ENCODE data around the gene PHYHD1. TPM values are rescaled to one million over a fixed set of nuclear protein-coding genes. Genes with fewer than 3 reads are reported as not detected.
A peak's percentile ranks its signal among the peaks of the same experiment; 100 is the strongest.

PHYHD1 gene
- total RNA-seq, 4 donors from 2014 or later, result 9.6 to 27.1 (median 25.4) TPM

DNA sequence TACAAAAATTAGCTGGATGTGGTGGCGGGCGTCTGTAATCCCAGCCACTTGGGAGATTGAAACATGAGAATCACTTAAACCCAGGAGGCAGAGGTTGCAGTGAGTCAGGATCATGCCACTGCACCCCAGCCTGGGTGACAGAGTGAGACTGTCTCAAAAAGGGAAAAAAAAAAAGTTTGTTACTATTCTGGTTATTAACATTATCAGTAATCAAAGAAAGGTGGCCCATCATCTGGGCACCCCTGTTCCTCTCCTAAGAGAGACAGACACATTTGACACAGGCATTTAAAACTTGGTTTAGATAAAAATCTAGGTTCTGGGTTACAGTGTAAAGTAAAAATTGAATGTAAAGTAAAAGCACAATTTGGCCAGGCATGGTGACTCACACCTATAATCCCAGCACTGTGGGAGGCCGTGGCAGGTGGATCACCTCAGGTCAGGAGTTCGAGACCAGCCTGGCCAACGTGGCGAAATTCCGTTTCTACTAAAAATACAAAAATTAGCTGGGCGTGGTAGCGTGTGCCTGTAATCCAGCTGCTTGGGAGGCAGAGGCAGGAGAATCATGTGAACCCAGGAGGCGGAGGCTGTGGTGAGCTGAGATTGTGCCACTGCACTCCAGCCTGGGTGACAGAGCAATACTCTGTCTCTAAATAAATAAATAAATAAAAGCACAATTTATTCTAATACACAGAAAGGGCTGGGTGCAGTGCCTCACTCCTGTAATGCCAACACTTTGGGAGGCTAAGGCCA is 16.7 kb upstream of the PHYHD1 start:
- no peak for ATAC-seq
- no peaks in the 10 kb centered on the region for H3K9me3 ChIP-seq
- peaks cover 0 to 39% (median 5%) of the 10 kb centered on the region in 3 donors for H3K4me1 ChIP-seq
- H3K27ac ChIP-seq, result peak overlapping the region in 2 of 4 donors; percentile 32 to 59
- H3K36me3 ChIP-seq, result peaks cover 0 to 47% of the 10 kb centered on the region in 2 donors
- H3K4me3 ChIP-seq, result no peak overlapping the region
- no peaks in the 10 kb centered on the region for H3K27me3 ChIP-seq
- TF ChIP-seq EP300 (IDR thresholded peaks at IDR 0.05), result no peak
- TF ChIP-seq POLR2AphosphoS5 (IDR thresholded peaks at IDR 0.05), result no peak
- no peak for TF ChIP-seq POLR2A (IDR thresholded peaks at IDR 0.05)
- TF ChIP-seq, protein P1, sequence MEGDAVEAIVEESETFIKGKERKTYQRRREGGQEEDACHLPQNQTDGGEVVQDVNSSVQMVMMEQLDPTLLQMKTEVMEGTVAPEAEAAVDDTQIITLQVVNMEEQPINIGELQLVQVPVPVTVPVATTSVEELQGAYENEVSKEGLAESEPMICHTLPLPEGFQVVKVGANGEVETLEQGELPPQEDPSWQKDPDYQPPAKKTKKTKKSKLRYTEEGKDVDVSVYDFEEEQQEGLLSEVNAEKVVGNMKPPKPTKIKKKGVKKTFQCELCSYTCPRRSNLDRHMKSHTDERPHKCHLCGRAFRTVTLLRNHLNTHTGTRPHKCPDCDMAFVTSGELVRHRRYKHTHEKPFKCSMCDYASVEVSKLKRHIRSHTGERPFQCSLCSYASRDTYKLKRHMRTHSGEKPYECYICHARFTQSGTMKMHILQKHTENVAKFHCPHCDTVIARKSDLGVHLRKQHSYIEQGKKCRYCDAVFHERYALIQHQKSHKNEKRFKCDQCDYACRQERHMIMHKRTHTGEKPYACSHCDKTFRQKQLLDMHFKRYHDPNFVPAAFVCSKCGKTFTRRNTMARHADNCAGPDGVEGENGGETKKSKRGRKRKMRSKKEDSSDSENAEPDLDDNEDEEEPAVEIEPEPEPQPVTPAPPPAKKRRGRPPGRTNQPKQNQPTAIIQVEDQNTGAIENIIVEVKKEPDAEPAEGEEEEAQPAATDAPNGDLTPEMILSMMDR (IDR thresholded peaks at IDR 0.05), result no peak
- WGBS, 2 donors (ENCODE audit: low coverage in 1 of 2), result 88 to 96% methylated on average over 5 to 8 of the region's 10 CpGs

DNA sequence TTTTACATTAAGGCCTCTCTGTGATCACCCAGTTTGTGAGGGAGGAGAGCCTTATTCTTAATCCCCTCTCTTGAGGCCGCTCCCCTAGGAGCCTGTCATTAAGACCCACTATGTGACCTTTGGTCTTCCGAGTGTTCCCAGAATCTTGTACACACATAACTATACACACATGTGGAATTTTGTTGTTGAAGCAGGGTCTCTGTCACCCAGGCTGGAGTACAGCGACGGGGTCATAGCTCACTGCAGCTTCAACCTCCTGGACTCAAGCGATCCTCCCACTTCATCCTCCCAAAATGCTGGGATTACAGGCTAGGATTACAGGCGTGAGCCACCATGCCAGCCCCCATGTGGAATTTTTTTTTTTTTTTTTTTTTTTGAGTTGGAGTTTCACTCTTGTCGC is 14.8 kb upstream of the PHYHD1 start:
- no peaks in the 10 kb centered on the region for H3K9me3 ChIP-seq
- ATAC-seq, result no peak
- WGBS, 2 donors (ENCODE audit: low coverage in 1 of 2), result 81 to 100% methylated on average over 1 to 6 of the region's 7 CpGs
- H3K27me3 ChIP-seq, result no peaks in the 10 kb centered on the region
- peak overlapping the region in 3 of 4 donors; percentile 8 to 31 (median 14) for H3K27ac ChIP-seq
- no peak for TF ChIP-seq POLR2AphosphoS5 (IDR thresholded peaks at IDR 0.05)
- TF ChIP-seq POLR2A (IDR thresholded peaks at IDR 0.05), result no peak
- TF ChIP-seq EP300 (IDR thresholded peaks at IDR 0.05), result no peak
- TF ChIP-seq, protein P1 (IDR thresholded peaks at IDR 0.05), result no peak
- H3K4me1 ChIP-seq, result peaks cover 0 to 46% (median 8%) of the 10 kb centered on the region in 3 donors
- peaks cover 0 to 54% of the 10 kb centered on the region in 2 donors for H3K36me3 ChIP-seq
- no peak overlapping the region for H3K4me3 ChIP-seq

DNA sequence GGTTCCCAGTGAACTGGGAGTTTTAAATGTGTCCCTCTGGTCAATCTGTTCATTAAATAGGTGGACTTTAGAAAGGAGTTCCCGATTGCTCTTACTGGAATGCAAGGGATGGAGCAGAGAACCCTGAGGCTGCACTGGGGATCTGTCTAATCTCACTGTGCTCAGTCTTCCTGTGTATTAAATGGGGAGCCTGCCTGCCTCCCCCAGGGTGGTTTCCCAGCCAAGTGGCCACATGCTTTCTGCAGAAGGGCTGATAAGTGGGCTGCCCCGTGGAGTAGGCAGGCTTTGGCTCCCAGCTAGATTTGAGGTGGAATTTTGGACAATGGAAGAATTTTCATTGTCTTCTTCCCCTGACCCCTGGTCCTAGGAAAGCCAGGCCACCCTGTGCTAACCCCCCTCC is 14.0 kb upstream of the PHYHD1 start:
- ATAC-seq, result no peak
- H3K4me1 ChIP-seq, result peaks cover 0 to 51% (median 16%) of the 10 kb centered on the region in 3 donors
- 15% methylated on average over 2 of the region's 2 CpGs; no CpG with 5 or more reads in 1 of the 2 donors for WGBS, 2 donors (ENCODE audit: low coverage in 1 of 2)
- H3K36me3 ChIP-seq, result peaks cover 0 to 48% of the 10 kb centered on the region in 2 donors
- no peak overlapping the region for H3K27ac ChIP-seq
- no peaks in the 10 kb centered on the region for H3K27me3 ChIP-seq
- no peak overlapping the region for H3K4me3 ChIP-seq
- TF ChIP-seq POLR2A (IDR thresholded peaks at IDR 0.05), result no peak
- TF ChIP-seq EP300 (IDR thresholded peaks at IDR 0.05), result no peak
- TF ChIP-seq, protein P1 (IDR thresholded peaks at IDR 0.05), result no peak
- TF ChIP-seq POLR2AphosphoS5 (IDR thresholded peaks at IDR 0.05), result no peak
- H3K9me3 ChIP-seq, result no peaks in the 10 kb centered on the region

DNA sequence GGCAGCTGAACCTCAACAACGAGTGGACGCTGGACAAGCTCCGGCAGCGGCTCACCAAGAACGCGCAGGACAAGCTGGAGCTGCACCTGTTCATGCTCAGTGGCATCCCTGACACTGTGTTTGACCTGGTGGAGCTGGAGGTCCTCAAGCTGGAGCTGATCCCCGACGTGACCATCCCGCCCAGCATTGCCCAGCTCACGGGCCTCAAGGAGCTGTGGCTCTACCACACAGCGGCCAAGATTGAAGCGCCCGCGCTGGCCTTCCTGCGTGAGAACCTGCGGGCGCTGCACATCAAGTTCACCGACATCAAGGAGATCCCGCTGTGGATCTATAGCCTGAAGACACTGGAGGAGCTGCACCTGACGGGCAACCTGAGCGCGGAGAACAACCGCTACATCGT is 12.4 kb upstream of the PHYHD1 start:
- 92% methylated on average over 7 of the region's 24 CpGs; no CpG with 5 or more reads in 1 of the 2 donors for WGBS, 2 donors (ENCODE audit: low coverage in 1 of 2)
- no peak for TF ChIP-seq POLR2A (IDR thresholded peaks at IDR 0.05)
- TF ChIP-seq POLR2AphosphoS5 (IDR thresholded peaks at IDR 0.05), result no peak
- no peak for TF ChIP-seq EP300 (IDR thresholded peaks at IDR 0.05)
- TF ChIP-seq, protein P1 (IDR thresholded peaks at IDR 0.05), result no peak
- Histone ChIP-seq H3K9me3 (no peaks in the 10 kb centered on the region), H3K4me1 (peaks cover 0 to 51% (median 31%) of the 10 kb centered on the region in 3 donors), H3K27ac (no peak overlapping the region), H3K27me3 (no peaks in the 10 kb centered on the region), H3K4me3 (no peak overlapping the region), H3K36me3 (peaks cover 0 to 45% of the 10 kb centered on the region in 2 donors)
- ATAC-seq, result no peak

DNA sequence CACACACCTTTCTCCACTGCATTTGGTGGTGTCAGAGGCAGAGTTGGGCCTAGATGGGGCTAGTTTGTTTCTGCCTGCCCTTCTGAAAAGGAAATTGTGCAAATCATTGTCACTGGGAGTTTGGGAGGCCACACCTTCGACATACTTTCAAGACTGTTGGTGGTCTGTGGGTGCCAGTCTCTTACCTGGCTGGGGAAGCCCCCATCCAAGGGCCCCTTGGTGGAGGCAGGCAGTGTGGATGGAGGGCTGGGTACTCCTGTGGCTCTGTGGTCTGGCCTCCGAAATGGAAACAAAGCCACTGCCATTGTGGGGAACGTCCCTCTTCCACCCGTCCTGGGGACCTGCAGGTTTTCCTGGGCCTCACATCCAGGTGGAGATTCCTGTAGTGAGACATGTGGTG is 10.9 kb upstream of the PHYHD1 start:
- ATAC-seq, result no peak
- Histone ChIP-seq H3K27ac (peak overlapping the region in 3 of 4 donors; percentile 66 to 84 (median 78)), H3K4me1 (peaks cover 0 to 63% (median 44%) of the 10 kb centered on the region in 3 donors), H3K27me3 (no peaks in the 10 kb centered on the region), H3K9me3 (no peaks in the 10 kb centered on the region), H3K36me3 (peaks cover 0 to 52% of the 10 kb centered on the region in 2 donors), H3K4me3 (no peak overlapping the region)
- TF ChIP-seq POLR2AphosphoS5 (IDR thresholded peaks at IDR 0.05) (no peak), EP300 (IDR thresholded peaks at IDR 0.05) (no peak), POLR2A (IDR thresholded peaks at IDR 0.05) (no peak)
- TF ChIP-seq, protein P1 (IDR thresholded peaks at IDR 0.05), result no peak
- WGBS, 2 donors (ENCODE audit: low coverage in 1 of 2), result no CpG with 5 or more reads among the region's 4 CpGs
